H1 (cell line): ENCODE measurements around the gene EEF1AKMT2. TPM values are rescaled to one million over a fixed set of nuclear protein-coding genes. Genes with fewer than 3 reads are reported as not detected.

ENCODE experiments used
- ASH2L ChIP-seq: fragments of 200-600, 300-600 bp; sonication (generic); IDR thresholded peaks from one replicate; pipeline ENCODE4 v1.7.1; 2017; ENCODE audit warnings: low read length
- BCL11A ChIP-seq, 2 experiments: IDR thresholded peaks; one replicate each; pipeline ENCODE4 v1.6.1; 2011; ENCODE audit warnings: low read depth in 2 of 2, low read length in 2 of 2, mild to moderate bottlenecking in 2 of 2
- CBX5 ChIP-seq: fragments of 300-800, 300-1000 bp; sonication (generic); IDR thresholded peaks from 2 replicates; pipeline ENCODE4 v1.7.1; 2016; ENCODE audit warnings: antibody characterized with exemption, low read length, low read depth
- EP300 ChIP-seq, 2 experiments: IDR thresholded peaks; 1 replicate in 1 of 2; 2 replicates in 1 of 2; pipeline ENCODE4 v1.6.1; 2011 to 2012; ENCODE audit warnings: low read depth in 2 of 2, low read length in 2 of 2, mild to moderate bottlenecking in 2 of 2, borderline replicate concordance in 1 of 2, inconsistent platforms in 1 of 2, moderate library complexity in 1 of 2
- GABPA ChIP-seq: IDR thresholded peaks from 2 replicates; pipeline ENCODE4 v1.6.1; 2011; ENCODE audit warnings: mild to moderate bottlenecking, low read length, moderate library complexity, borderline replicate concordance; ENCODE audit not compliant: insufficient read depth
- JUND ChIP-seq: IDR thresholded peaks from 2 replicates; pipeline ENCODE4 v1.6.1; 2011; ENCODE audit warnings: mild to moderate bottlenecking, improper control_type of control experiment, low read length
- NANOG ChIP-seq: IDR thresholded peaks from 2 replicates; pipeline ENCODE4 v1.6.1; 2011; ENCODE audit warnings: low read length, low read depth, mild to moderate bottlenecking, inconsistent platforms; ENCODE audit not compliant: insufficient read depth, poor library complexity, severe bottlenecking
- NRF1 ChIP-seq: IDR thresholded peaks from 2 replicates; pipeline ENCODE4 v1.6.1; 2011; ENCODE audit warnings: mild to moderate bottlenecking, low read depth, low read length, improper control_type of control experiment
- POU5F1 ChIP-seq: IDR thresholded peaks from 2 replicates; pipeline ENCODE4 v1.6.1; 2011; ENCODE audit warnings: low read depth, mild to moderate bottlenecking, low read length, moderate library complexity
- RAD21 ChIP-seq, 2 experiments: IDR thresholded peaks in 1 of 2; conservative IDR thresholded peaks in 1 of 2; 2 replicates each; pipeline ENCODE4 v1.6.1; 2011; ENCODE audit warnings: low read depth in 2 of 2, low read length in 2 of 2, improper control_type of control experiment in 1 of 2, inconsistent platforms in 1 of 2, mild to moderate bottlenecking in 1 of 2, moderate library complexity in 1 of 2
- RBBP5 ChIP-seq: IDR thresholded peaks from 2 replicates; pipeline ENCODE4 v1.7.1; 2012; ENCODE audit warnings: low read depth, mild to moderate bottlenecking, inconsistent platforms, low read length, moderate library complexity, borderline replicate concordance
- RFX5 ChIP-seq: IDR thresholded peaks from 2 replicates; pipeline ENCODE4 v1.6.1; 2011; ENCODE audit warnings: low read depth, low read length, improper control_type of control experiment, borderline replicate concordance
- SIN3A ChIP-seq, 2 experiments: IDR thresholded peaks in 1 of 2; conservative IDR thresholded peaks in 1 of 2; 2 replicates each; pipeline ENCODE4 v1.6.1; 2011 to 2012; ENCODE audit warnings: low read length in 2 of 2, improper control_type of control experiment in 1 of 2, low read depth in 1 of 2, mild to moderate bottlenecking in 1 of 2
- SIRT6 ChIP-seq: IDR thresholded peaks from one replicate; pipeline ENCODE4 v1.7.1; 2012; ENCODE audit warnings: low read length, inconsistent platforms
- SP1 ChIP-seq: IDR thresholded peaks from 2 replicates; pipeline ENCODE4 v1.6.1; 2011; ENCODE audit warnings: low read depth, low read length
- SP4 ChIP-seq: IDR thresholded peaks from 2 replicates; pipeline ENCODE4 v1.6.1; 2012; ENCODE audit warnings: low read length, inconsistent platforms
- TBP ChIP-seq: IDR thresholded peaks from 2 replicates; pipeline ENCODE4 v1.6.1; 2011; ENCODE audit warnings: low read depth, low read length, improper control_type of control experiment
- YY1 ChIP-seq: IDR thresholded peaks from 2 replicates; pipeline ENCODE4 v1.6.1; 2011; ENCODE audit warnings: low read depth, mild to moderate bottlenecking, low read length
- ZNF274 ChIP-seq: IDR thresholded peaks from 2 replicates; pipeline ENCODE4 v1.7.0; 2012; ENCODE audit warnings: low read length, borderline replicate concordance; ENCODE audit errors: extremely low read depth
- polyA plus RNA-seq, 7 experiments: library from polyadenylated mRNA; depleted of rRNA in 3 of 7; stranded (reverse) in 5 of 7; unstranded in 2 of 7; fragments of >200 nt in 5 of 7; fragments of 200-250 nt in 2 of 7; gene quantifications; 1 replicate in 5 of 7; 2 replicates in 1 of 7; 4 replicates in 1 of 7; pipeline versions ENCODE4 v1.2.1 to v1.2.3, GENCODE V29; 2011 to 2013; ENCODE audit warnings: missing spikeins in 2 of 7, mixed read lengths in 2 of 7
- total RNA-seq: library from RNA; stranded (reverse); fragmentation: NEBNext Ultra II Directional; extraction: Animal tissue kit (Norgen Biotek cat#: 25700); gene quantifications from 2 replicates; pipeline ENCODE4 v1.2.1, GENCODE V29; 2021
- TF ChIP-seq, protein P1 (sequence below): IDR thresholded peaks from 2 replicates; pipeline ENCODE4 v1.6.1; 2011; ENCODE audit warnings: low read depth, mild to moderate bottlenecking, low read length; ENCODE audit not compliant: insufficient read depth
- TF ChIP-seq, protein P2 (sequence below): IDR thresholded peaks from 2 replicates; pipeline ENCODE4 v1.6.1; 2011; ENCODE audit warnings: low read length, improper control_type of control experiment
- TF ChIP-seq, protein P3 (sequence below): IDR thresholded peaks from 2 replicates; pipeline ENCODE4 v1.6.1; 2012; ENCODE audit warnings: inconsistent platforms

Gene EEF1AKMT2
- total and polyA plus RNA-seq, 2 of the 8 experiments (the other 6 are each of a cell fraction or from before 2014, with no cell fraction given): 9.8 to 26.8 TPM

DNA sequence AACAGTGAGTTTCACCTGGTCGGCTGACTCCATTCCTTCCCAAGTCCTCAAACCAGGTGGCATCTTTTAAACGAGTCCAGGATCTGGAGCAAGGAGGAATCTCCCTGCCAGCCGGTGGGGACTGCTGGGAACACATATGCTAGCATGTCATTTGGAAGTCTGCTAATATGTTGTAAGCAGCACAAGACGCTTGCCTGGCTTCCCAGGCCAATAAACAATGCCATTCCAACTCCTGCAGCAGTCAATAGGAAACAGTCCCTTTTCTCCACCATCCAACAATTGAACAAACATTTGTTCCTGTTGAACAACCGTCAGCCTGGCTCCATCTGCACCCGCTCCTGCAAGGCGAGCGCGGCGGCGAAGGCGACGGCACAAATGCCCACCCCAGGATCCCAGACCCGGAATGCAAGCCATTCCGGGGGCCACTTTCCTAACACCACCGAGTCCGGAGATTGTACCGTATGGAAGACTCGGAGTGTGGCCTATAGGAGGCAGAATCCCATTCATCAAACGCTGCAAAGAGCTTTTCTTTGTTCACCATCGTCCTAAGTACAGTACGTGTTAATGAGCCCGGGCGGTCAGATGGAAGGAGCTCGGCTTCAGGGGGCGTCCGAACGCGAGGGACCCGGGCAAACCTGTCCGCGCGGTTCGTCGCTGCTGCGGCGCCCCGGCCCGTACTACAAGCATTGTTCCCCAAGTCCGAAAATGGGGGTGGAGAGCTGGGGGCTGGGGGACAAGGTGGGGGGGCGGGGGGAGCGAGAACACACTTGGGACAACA is 49.1 kb downstream of the EEF1AKMT2 start (continued):
- TF ChIP-seq NRF1: no peak
- peak; percentile 25 for TF ChIP-seq NANOG
- no peak for TF ChIP-seq YY1
- TF ChIP-seq, protein P1, sequence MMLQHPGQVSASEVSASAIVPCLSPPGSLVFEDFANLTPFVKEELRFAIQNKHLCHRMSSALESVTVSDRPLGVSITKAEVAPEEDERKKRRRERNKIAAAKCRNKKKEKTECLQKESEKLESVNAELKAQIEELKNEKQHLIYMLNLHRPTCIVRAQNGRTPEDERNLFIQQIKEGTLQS: no peak
- TF ChIP-seq RAD21 (IDR thresholded peaks at IDR 0.05 in 1 of 2, conservative IDR thresholded peaks at IDR 0.05 in 1 of 2; ENCODE audit: low read depth in 2 of 2, low read length in 2 of 2): no peak
- TF ChIP-seq POU5F1: no peak
- no peak for TF ChIP-seq JUND
- no peak for TF ChIP-seq SIRT6
- no peak for TF ChIP-seq RBBP5
- no peak; a peak in 1 of 4 replicates for TF ChIP-seq SIN3A (conservative IDR thresholded peaks at IDR 0.05 in 1 of 2, IDR thresholded peaks at IDR 0.05 in 1 of 2; ENCODE audit: low read depth in 1 of 2, low read length in 2 of 2)
- TF ChIP-seq, protein P2, sequence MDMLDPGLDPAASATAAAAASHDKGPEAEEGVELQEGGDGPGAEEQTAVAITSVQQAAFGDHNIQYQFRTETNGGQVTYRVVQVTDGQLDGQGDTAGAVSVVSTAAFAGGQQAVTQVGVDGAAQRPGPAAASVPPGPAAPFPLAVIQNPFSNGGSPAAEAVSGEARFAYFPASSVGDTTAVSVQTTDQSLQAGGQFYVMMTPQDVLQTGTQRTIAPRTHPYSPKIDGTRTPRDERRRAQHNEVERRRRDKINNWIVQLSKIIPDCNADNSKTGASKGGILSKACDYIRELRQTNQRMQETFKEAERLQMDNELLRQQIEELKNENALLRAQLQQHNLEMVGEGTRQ: no peak
- TF ChIP-seq, protein P3, sequence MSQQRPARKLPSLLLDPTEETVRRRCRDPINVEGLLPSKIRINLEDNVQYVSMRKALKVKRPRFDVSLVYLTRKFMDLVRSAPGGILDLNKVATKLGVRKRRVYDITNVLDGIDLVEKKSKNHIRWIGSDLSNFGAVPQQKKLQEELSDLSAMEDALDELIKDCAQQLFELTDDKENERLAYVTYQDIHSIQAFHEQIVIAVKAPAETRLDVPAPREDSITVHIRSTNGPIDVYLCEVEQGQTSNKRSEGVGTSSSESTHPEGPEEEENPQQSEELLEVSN: no peak
- TF ChIP-seq BCL11A (IDR thresholded peaks at IDR 0.05; ENCODE audit: low read depth in 2 of 2, low read length in 2 of 2): no peak
- no peak for TF ChIP-seq SP4
- no peak for TF ChIP-seq RFX5
- TF ChIP-seq ASH2L: peak; percentile 49
- no peak for TF ChIP-seq TBP
- TF ChIP-seq SP1: no peak
- TF ChIP-seq CBX5: no peak
- no peak for TF ChIP-seq GABPA
- TF ChIP-seq EP300 (IDR thresholded peaks at IDR 0.05; ENCODE audit: borderline replicate concordance in 1 of 2, low read depth in 2 of 2, low read length in 2 of 2): no peak
- TF ChIP-seq ZNF274: no peak
